ENCODE measurements around the gene COL23A1.

GRCh38 chr5:178547753-178548415, 42.3 kb downstream of the COL23A1 start:
- TF ChIP-seq ZFP36 (IDR thresholded peaks at IDR 0.05; ENCODE audit: borderline replicate concordance, partially characterized antibody) (no peak), REST (IDR thresholded peaks at IDR 0.05) (no peak), CTCF (IDR thresholded peaks at IDR 0.05) (no peak), RCOR1 (IDR thresholded peaks at IDR 0.05; ENCODE audit: low read depth, low read length) (no peak), MAX (IDR thresholded peaks at IDR 0.05) (no peak), POLR2A (IDR thresholded peaks at IDR 0.05; ENCODE audit: low read length) (no peak)

All from A549 (cell line).